ENCODE data around the gene MYO5B. TPM values are rescaled to one million over a fixed set of nuclear protein-coding genes. Genes with fewer than 3 reads are reported as not detected.

The MYO5B gene
- total and polyA plus RNA-seq, 2 experiments from 2014 or later: 20.3 to 41.9 TPM

DNA sequence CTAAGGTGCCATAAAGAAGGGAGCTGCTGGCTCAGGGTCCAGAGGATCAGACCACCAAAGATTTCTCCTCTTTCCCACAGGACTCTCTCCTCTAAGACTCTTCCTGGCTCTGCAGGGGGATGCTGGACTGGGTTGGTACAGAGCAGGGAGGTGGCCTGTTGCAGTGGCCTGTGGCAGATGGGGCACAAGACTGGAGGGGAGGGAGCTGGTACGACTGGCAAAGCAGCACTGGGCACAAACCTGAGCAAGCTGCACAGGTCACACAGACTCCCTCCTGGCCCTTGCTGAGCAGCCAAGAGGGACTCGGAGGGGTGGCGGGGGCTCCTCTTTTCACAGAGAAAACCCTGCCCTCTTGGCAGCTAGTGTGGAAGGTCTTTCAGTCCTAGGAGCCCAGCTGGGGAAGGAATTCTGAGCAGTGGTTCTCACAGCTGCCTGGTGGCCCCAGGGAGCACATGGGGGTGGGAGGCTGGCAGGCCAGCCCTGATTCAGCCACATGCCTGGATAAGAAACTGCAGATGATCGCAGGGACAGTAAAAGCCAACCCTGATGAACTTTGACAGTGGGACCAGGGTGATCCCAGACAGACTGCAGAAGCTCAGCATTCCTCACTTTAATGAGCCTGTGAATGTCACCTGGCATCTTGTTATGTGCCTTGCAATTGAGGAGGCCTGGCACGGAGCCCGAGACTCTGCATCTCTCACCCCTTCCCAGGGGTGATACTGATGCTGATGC is 349.2 kb downstream of the MYO5B start:
- no peak overlapping the region for H3K4me2 ChIP-seq
- no peaks in the 10 kb centered on the region for H3K36me3 ChIP-seq (replicated peaks; ENCODE audit: insufficient read depth, low read depth)
- H3K9me3 ChIP-seq (ENCODE audit: low read depth): no peaks in the 10 kb centered on the region
- no peaks in the 10 kb centered on the region for H3K9me2 ChIP-seq (replicated peaks; ENCODE audit: insufficient read depth)
- H2AFZ ChIP-seq: no peak overlapping the region
- no peaks in the 10 kb centered on the region for H3K27me3 ChIP-seq
- peaks cover 13% of the 10 kb centered on the region for H3K4me1 ChIP-seq (ENCODE audit: insufficient read depth)
- no peak overlapping the region for H3K27ac ChIP-seq
- no peak overlapping the region for H3K4me3 ChIP-seq
- TF ChIP-seq EZH2phosphoT487 (IDR thresholded peaks at IDR 0.05; ENCODE audit: low read depth, severe bottlenecking, unreplicated experiment) (no peak), EZH2 (IDR thresholded peaks at IDR 0.05; ENCODE audit: borderline replicate concordance) (no peak)
- TF ChIP-seq, protein P1, sequence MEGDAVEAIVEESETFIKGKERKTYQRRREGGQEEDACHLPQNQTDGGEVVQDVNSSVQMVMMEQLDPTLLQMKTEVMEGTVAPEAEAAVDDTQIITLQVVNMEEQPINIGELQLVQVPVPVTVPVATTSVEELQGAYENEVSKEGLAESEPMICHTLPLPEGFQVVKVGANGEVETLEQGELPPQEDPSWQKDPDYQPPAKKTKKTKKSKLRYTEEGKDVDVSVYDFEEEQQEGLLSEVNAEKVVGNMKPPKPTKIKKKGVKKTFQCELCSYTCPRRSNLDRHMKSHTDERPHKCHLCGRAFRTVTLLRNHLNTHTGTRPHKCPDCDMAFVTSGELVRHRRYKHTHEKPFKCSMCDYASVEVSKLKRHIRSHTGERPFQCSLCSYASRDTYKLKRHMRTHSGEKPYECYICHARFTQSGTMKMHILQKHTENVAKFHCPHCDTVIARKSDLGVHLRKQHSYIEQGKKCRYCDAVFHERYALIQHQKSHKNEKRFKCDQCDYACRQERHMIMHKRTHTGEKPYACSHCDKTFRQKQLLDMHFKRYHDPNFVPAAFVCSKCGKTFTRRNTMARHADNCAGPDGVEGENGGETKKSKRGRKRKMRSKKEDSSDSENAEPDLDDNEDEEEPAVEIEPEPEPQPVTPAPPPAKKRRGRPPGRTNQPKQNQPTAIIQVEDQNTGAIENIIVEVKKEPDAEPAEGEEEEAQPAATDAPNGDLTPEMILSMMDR (IDR thresholded peaks at IDR 0.05; ENCODE audit: poor library complexity): no peak
- H4K20me1 ChIP-seq (ENCODE audit: insufficient read depth, poor library complexity, severe bottlenecking): no peaks in the 10 kb centered on the region
- WGBS (ENCODE audit: low lambda C conversion rate, missing lambda C conversion rate): 66% methylated on average over 6 of the region's 6 CpGs
- no peak for DNase-seq (ENCODE audit: low spot score)
- no peaks in the 10 kb centered on the region for H3K79me2 ChIP-seq

DNA sequence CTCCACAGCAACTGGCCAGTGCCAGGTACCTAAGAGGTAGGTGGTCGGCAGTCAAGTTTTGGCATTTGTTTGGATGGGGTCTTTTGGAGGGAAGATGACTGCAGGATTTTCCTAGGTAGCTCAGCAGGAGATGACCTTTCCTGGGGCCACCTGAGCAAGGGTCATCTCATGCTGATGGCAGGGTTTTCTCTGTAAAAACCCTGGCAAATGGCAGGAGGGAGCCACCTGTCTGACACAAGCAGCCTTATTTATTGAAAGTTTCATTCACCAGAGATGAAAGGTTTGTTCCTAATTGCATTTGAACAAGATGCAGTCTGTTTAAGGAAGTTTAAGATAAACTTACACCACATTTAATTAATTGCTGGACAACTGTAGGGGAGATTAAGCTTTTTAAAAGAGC is 350.0 kb downstream of the MYO5B start:
- H3K4me2 ChIP-seq: no peak overlapping the region
- H3K27me3 ChIP-seq: no peaks in the 10 kb centered on the region
- H4K20me1 ChIP-seq (ENCODE audit: insufficient read depth, poor library complexity, severe bottlenecking): no peaks in the 10 kb centered on the region
- TF ChIP-seq EZH2phosphoT487 (IDR thresholded peaks at IDR 0.05; ENCODE audit: low read depth, severe bottlenecking, unreplicated experiment) (no peak), EZH2 (IDR thresholded peaks at IDR 0.05; ENCODE audit: borderline replicate concordance) (no peak)
- TF ChIP-seq, protein P1 (IDR thresholded peaks at IDR 0.05; ENCODE audit: poor library complexity): no peak
- no peaks in the 10 kb centered on the region for H3K9me3 ChIP-seq (ENCODE audit: low read depth)
- peaks cover 10% of the 10 kb centered on the region for H3K4me1 ChIP-seq (ENCODE audit: insufficient read depth)
- no peak overlapping the region for H3K27ac ChIP-seq
- H3K36me3 ChIP-seq (replicated peaks; ENCODE audit: insufficient read depth, low read depth): no peaks in the 10 kb centered on the region
- H3K4me3 ChIP-seq: no peak overlapping the region
- WGBS (ENCODE audit: low lambda C conversion rate, missing lambda C conversion rate): 88% methylated on average over 1 of the region's 1 CpG
- no peak overlapping the region for H2AFZ ChIP-seq
- DNase-seq (ENCODE audit: low spot score): no peak
- no peaks in the 10 kb centered on the region for H3K79me2 ChIP-seq
- H3K9me2 ChIP-seq (replicated peaks; ENCODE audit: insufficient read depth): no peaks in the 10 kb centered on the region

DNA sequence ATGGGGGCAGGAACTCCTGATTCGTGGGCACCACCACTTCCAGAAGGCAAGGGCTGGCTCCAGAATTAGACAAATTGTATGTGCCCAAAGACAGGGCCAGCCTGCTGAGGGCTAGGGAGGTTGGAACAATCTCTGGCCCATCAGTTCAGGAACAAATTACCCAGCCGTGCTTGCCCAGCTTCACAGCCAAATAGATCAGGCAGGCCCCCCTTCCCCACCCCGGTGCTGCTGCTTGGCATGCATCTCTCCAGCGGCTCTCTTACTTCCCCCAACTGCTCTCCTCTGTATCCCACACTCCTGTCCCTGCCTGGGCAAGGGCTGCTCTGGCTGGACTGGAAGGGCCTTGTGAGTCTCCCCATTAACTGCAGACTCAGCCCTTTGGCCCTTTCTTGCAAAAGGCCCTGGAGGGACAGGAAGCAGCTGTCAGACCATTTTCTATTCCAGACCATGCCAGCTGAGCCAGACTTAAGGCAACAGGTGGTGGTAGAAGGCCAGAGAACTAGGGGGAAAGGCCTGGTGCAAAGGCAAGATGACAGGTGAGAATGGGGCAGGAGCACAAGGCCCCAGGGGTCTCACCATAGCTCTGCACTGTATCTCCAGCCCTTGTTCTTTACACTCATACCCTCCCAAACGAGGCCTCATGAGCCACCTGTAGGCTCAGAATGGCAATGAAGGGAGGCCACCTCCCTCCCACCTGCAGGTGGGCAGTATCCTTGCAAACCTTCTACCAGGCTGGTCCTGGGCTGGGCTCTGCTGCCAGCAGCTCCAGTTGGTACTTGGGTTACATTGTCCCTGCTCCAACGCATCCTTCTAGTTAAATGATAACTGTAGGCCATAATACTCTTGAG is 350.9 kb downstream of the MYO5B start:
- H3K4me1 ChIP-seq (ENCODE audit: insufficient read depth): peaks cover 8% of the 10 kb centered on the region
- H3K9me3 ChIP-seq (ENCODE audit: low read depth): no peaks in the 10 kb centered on the region
- H3K36me3 ChIP-seq (replicated peaks; ENCODE audit: insufficient read depth, low read depth): no peaks in the 10 kb centered on the region
- H3K4me3 ChIP-seq: no peak overlapping the region
- no peak overlapping the region for H3K4me2 ChIP-seq
- WGBS (ENCODE audit: low lambda C conversion rate, missing lambda C conversion rate): 96% methylated on average over 6 of the region's 6 CpGs
- H3K27ac ChIP-seq: no peak overlapping the region
- no peak overlapping the region for H2AFZ ChIP-seq
- H3K27me3 ChIP-seq: no peaks in the 10 kb centered on the region
- H4K20me1 ChIP-seq (ENCODE audit: insufficient read depth, poor library complexity, severe bottlenecking): no peaks in the 10 kb centered on the region
- H3K79me2 ChIP-seq: no peaks in the 10 kb centered on the region
- TF ChIP-seq, protein P1 (IDR thresholded peaks at IDR 0.05; ENCODE audit: poor library complexity): no peak
- TF ChIP-seq EZH2phosphoT487 (IDR thresholded peaks at IDR 0.05; ENCODE audit: low read depth, severe bottlenecking, unreplicated experiment) (no peak), EZH2 (IDR thresholded peaks at IDR 0.05; ENCODE audit: borderline replicate concordance) (no peak)
- H3K9me2 ChIP-seq (replicated peaks; ENCODE audit: insufficient read depth): no peaks in the 10 kb centered on the region
- DNase-seq (ENCODE audit: low spot score): no peak

Data from hepatocyte (in vitro differentiated cells).